Renal cortical epithelial cell (primary cell): ENCODE data around the gene RFTN2. TPM values are rescaled to one million over a fixed set of nuclear protein-coding genes. Genes with fewer than 3 reads are reported as not detected.
"Not testable (repeated sequence)": the region's sequence is repeated elsewhere in the genome, so short reads cannot be mapped to it uniquely, and the experiment has no call there.

Source experiments
- DNase-seq: peaks from one replicate; pipeline ENCODE4 v3.0.0-alpha.2; 2011; ENCODE audit warnings: low read depth
- total RNA-seq: library from RNA; depleted of rRNA; stranded (reverse); fragments of >200 nt; gene quantifications from 2 replicates; pipeline ENCODE4 v1.2.3, GENCODE V29; 2014

RFTN2 gene
- total RNA-seq = under 0.01 and 0.05 TPM in 2 replicates

- DNase-seq = no peak
These were observed at the start of gene RFTN2 for GRCh38 chr2:197675246-197675645. Gene RFTN2 (minus strand): TSS chr2:197675587. CDS start chr2:197675458, 129 bp downstream.

DNA sequence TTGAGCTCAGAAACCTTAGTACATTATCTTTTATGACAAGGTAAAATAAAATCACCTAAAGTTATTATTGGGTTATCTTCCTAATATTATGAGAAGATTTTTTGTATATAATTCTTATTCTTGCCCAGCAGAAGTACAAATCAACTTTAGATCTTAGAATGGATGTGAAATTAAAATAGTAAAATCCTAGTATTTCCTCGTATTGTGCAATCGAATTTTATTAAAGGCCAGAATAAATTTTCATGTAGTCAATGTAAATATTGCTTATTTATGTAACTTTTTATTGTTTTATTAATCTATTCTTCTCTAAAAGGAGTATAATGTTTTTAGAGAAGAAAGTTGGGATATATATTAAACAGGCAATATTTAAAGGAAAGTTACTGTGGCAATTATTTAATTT, 42.5 kb upstream of the RFTN2 start:
- DNase-seq = no peak

GRCh38 chr2:197713271-197713670, 37.9 kb upstream of the RFTN2 start:
- DNase-seq = no peak

DNA sequence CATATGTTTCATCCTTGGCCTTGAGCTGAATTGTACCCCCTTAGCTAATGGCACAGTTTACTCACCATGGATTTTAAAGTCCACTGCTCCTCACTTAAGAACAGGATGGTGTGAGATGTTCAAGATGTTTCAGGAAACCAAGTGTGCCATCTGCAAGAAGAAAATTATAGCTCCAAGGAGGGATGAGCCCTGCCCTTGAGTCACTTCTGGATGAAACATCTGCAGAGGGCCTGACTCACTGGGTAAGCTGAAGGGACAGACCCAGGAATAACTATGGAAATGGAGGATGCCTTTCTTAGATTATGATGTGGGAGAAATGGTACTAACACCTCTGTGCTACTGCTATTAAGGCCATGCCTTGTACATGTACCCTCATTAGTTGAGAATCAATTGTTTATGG, 36.2 kb upstream of the RFTN2 start:
- DNase-seq = no peak

DNA sequence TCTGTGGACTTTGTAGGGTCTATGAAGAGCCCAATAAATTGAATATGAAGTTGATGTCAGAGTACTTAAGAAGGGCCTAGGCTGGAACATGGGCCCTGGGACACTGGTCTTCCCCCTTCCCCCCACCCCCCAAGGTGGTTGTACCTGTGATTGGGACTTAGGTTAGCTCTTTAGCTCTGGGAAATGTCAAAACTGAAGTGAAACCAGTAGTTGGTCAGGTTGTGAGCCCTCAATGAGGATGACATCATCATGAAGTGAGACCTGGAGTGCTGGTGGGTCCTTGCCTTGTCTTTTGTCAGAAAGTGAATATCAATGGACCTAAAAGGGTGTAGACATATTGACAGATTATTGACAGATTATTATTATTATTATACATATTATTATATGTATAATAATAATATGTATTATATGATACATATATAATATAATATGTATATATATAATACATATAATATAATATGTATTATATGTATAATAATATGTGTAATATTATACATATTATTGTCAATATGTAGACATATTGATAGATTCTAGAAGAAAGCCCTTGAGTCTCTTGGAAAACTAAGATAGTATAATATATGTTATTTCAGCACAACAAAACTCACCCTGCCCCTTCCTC, 35.1 kb upstream of the RFTN2 start:
- DNase-seq = no peak

DNA sequence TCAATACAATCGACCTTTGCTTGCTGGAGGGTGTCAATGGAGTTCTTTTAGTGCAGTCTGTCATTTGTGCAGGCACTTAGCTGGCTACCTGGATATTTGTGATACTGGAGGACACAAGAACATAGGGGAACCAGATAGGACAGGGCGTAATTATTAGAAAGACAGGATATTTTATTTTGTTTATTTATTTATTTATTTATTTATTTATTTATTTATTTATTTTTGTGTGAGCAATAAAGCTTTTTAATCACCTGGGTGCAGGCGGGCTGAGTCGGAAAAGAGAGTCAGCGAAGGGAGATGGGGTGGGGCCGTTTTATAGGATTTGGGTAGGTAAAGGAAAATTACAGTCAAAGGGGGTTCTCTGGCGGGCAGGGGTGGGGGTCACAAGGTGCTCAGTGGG, 33.8 kb upstream of the RFTN2 start:
- DNase-seq = not testable (repeated sequence)

DNA sequence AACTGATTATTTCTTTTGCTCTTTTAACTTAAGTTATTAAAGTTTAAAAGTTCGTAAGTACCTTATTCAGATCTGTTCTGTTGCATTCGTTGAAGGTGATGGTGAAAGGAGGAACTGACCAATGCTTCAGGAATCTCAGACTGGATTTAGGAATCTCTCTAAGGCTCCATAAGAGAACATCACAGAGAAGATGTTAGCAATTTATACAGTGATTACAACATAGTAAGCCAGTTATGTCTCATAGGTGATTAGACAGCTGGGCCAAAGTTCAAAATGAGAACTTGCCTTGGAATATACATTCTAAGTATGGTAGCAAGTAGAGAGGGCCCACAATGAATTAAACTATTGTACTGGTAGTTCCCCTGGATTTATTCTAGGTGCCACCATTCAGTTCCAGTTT, 32.9 kb upstream of the RFTN2 start:
- peak; percentile 68 for DNase-seq

- peak; percentile 57 for DNase-seq
These were observed 32.2 kb upstream of the RFTN2 start for GRCh38 chr2:197707316-197708213.

DNA sequence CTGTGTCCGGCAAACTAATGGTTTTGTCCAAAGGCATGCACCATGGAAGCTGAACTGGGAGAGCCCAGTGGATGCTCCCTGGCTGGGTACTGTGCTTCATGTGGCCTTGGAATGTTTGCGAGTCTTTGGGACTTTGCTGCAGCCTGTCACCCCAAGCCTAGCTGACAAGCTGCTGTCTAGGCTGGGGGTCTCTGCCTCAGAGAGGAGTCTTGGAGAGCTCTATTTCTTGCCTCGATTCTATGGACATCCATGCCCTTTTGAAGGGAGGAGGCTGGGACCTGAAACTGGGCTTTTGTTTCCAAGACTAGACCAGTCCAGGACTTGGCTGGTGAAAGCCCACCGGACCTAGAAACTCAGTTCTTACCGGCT, 31.4 kb upstream of the RFTN2 start:
- DNase-seq = no peak

- no peak for DNase-seq
These were observed 30.8 kb upstream of the RFTN2 start for GRCh38 chr2:197705912-197706838.

- peak; percentile 78 for DNase-seq
These were observed 29.9 kb upstream of the RFTN2 start, which contains the start of gene MARS2 for GRCh38 chr2:197705121-197705911. Gene MARS2 (plus strand): TSS chr2:197705369. CDS start chr2:197705406, 37 bp downstream.

GRCh38 chr2:197704434-197705120, 29.2 kb upstream of the RFTN2 start:
- no peak for DNase-seq

DNA sequence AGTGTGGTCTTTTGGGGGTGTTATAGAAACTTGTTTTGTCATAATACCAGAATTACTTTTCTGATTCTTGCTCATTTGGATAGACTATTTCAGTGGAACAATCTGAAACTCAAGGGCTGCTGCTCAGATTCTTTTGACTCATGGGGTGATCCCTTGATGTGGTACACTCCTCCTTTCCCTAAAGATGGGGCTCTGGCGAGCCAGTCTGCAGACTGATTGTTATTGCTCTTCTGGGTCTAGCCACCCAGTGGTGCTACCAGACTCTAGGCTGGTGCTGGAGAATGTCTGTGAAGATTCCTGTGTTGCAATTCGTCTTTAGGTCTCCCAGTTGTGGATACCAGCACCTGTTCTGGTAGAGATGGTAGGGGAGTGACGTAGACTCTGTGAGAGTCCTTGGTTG, 25.6 kb upstream of the RFTN2 start:
- DNase-seq = no peak

DNA sequence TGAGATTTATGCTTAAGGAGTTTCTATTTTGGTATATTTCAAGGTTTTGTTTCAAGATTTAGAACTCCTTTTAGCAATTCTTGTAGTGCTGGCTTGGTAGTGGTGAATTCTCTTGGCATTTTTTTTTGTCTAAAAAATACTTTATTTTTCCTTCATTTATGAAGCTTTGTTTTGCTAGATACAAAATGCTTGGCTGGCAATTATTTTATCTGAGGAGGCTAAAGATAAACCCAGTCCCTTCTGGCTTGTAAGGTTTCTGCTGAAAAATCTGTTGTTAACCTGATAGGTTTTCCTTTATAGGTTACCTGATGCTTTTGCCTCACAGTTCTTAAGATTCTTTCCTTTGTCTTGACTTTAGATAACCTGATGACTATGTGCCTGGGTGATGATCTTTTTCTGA, 24.3 kb upstream of the RFTN2 start:
- DNase-seq = not testable (repeated sequence)

DNA sequence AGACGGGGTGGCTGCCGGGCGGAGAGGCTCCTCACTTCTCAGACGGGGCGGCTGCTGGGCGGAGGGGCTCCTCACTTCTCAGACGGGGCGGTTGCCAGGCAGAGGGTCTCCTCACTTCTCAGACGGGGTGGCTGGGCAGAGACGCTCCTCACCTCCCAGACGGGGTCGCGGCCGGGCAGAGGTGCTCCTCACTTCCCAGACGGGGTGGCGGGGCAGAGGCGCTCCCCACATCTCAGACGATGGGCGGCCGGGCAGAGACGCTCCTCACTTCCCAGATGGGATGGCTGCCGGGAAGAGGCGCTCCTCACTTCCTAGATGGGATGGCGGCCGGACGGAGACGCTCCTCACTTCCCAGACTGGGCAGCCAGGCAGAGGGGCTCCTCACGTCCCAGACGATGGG, 21.2 kb upstream of the RFTN2 start:
- not testable (repeated sequence) for DNase-seq

GRCh38 chr2:197695971-197696370, 20.6 kb upstream of the RFTN2 start:
- not testable (repeated sequence) for DNase-seq

- DNase-seq = not testable (repeated sequence)
These were observed 19.8 kb upstream of the RFTN2 start for GRCh38 chr2:197695206-197695605.

- DNase-seq = no peak
These were observed 2.1 kb upstream of the RFTN2 start for GRCh38 chr2:197677483-197677882.

- DNase-seq = no peak
These were observed 1.7 kb upstream of the RFTN2 start for GRCh38 chr2:197677056-197677455.

GRCh38 chr2:197675711-197676188, 363 bp upstream of the RFTN2 start:
- DNase-seq = no peak
